ENCODE measurements around the gene HMGCR.

HMGCR gene

DNA sequence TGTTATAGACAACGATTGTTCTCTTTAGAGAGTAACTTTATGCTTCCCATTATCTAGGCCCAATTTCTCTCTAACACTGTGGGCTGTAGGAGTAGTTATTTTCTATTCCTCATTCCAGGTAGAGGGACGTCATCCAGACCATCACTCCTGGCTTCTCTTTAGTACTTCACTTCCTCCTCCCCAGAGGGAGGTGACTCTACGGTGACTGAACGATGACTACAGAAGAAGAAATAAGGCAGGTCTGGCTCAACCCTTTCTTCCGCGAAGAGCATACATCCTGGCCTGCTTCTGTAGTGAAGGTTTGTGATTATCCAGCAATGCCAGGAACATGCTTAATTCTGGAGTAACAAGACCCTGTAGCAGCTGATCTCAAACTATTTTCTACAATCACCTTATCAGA is 50.8 kb downstream of the HMGCR start:
- Histone ChIP-seq H3K36me3 (ENCODE audit: control insufficient read depth, low read length) (peaks cover 14% of the 10 kb centered on the region), H3K79me2 (ENCODE audit: control insufficient read depth, low read length) (no peaks in the 10 kb centered on the region), H3K4me1 (ENCODE audit: control insufficient read depth, low read length) (no peaks in the 10 kb centered on the region), H3K9me3 (ENCODE audit: control insufficient read depth, insufficient read depth, low read length) (no peaks in the 10 kb centered on the region), H3K27ac (ENCODE audit: low read depth, low read length) (no peak overlapping the region), H4K20me1 (ENCODE audit: control insufficient read depth, insufficient read depth, low read depth, low read length) (no peaks in the 10 kb centered on the region), H3K4me2 (ENCODE audit: low read length) (no peak overlapping the region), H3K4me3 (ENCODE audit: low read length) (no peak overlapping the region), H3K27me3 (ENCODE audit: control insufficient read depth, low read length) (no peaks in the 10 kb centered on the region), H3F3A (ENCODE audit: control insufficient read depth, insufficient read depth) (no peaks in the 10 kb centered on the region), H3K9me2 (replicated peaks; ENCODE audit: control insufficient read depth, low read length) (no peaks in the 10 kb centered on the region)
- TF ChIP-seq, protein P1, sequence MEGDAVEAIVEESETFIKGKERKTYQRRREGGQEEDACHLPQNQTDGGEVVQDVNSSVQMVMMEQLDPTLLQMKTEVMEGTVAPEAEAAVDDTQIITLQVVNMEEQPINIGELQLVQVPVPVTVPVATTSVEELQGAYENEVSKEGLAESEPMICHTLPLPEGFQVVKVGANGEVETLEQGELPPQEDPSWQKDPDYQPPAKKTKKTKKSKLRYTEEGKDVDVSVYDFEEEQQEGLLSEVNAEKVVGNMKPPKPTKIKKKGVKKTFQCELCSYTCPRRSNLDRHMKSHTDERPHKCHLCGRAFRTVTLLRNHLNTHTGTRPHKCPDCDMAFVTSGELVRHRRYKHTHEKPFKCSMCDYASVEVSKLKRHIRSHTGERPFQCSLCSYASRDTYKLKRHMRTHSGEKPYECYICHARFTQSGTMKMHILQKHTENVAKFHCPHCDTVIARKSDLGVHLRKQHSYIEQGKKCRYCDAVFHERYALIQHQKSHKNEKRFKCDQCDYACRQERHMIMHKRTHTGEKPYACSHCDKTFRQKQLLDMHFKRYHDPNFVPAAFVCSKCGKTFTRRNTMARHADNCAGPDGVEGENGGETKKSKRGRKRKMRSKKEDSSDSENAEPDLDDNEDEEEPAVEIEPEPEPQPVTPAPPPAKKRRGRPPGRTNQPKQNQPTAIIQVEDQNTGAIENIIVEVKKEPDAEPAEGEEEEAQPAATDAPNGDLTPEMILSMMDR (IDR thresholded peaks at IDR 0.05; ENCODE audit: low read depth, low read length, poor library complexity, severe bottlenecking) = no peak
- TF ChIP-seq EZH2phosphoT487 (IDR thresholded peaks at IDR 0.05; ENCODE audit: borderline replicate concordance, low read length) = no peak

GRCh38 chr5:75389430-75389829 is 52.4 kb downstream of the HMGCR start:
- Histone ChIP-seq H3K27me3 (ENCODE audit: control insufficient read depth, low read length) (no peaks in the 10 kb centered on the region), H3K9me3 (ENCODE audit: control insufficient read depth, insufficient read depth, low read length) (no peaks in the 10 kb centered on the region), H3K4me1 (ENCODE audit: control insufficient read depth, low read length) (no peaks in the 10 kb centered on the region), H3K4me2 (ENCODE audit: low read length) (no peak overlapping the region), H3K36me3 (ENCODE audit: control insufficient read depth, low read length) (peaks cover 7% of the 10 kb centered on the region), H3K27ac (ENCODE audit: low read depth, low read length) (no peak overlapping the region), H4K20me1 (ENCODE audit: control insufficient read depth, insufficient read depth, low read depth, low read length) (no peaks in the 10 kb centered on the region), H3K4me3 (ENCODE audit: low read length) (no peak overlapping the region), H3F3A (ENCODE audit: control insufficient read depth, insufficient read depth) (no peaks in the 10 kb centered on the region), H3K9me2 (replicated peaks; ENCODE audit: control insufficient read depth, low read length) (no peaks in the 10 kb centered on the region), H3K79me2 (ENCODE audit: control insufficient read depth, low read length) (no peaks in the 10 kb centered on the region)
- no peak for TF ChIP-seq EZH2phosphoT487 (IDR thresholded peaks at IDR 0.05; ENCODE audit: borderline replicate concordance, low read length)

- no peaks in the 10 kb centered on the region for H3K27me3 ChIP-seq (ENCODE audit: control insufficient read depth, low read length)
- no peak overlapping the region for H3K4me2 ChIP-seq (ENCODE audit: low read length)
- no peaks in the 10 kb centered on the region for H4K20me1 ChIP-seq (ENCODE audit: control insufficient read depth, insufficient read depth, low read depth, low read length)
These were observed 58.3 kb downstream of the HMGCR start for GRCh38 chr5:75395277-75395676.

GRCh38 chr5:75405296-75405695 is 68.3 kb downstream of the HMGCR start:
- no peaks in the 10 kb centered on the region for H3K9me2 ChIP-seq (replicated peaks; ENCODE audit: control insufficient read depth, low read length)
- H3K79me2 ChIP-seq (ENCODE audit: control insufficient read depth, low read length) = no peaks in the 10 kb centered on the region
- H3K9me3 ChIP-seq (ENCODE audit: control insufficient read depth, insufficient read depth, low read length) = no peaks in the 10 kb centered on the region
- H3K36me3 ChIP-seq (ENCODE audit: control insufficient read depth, low read length) = no peaks in the 10 kb centered on the region
- no peaks in the 10 kb centered on the region for H3K27me3 ChIP-seq (ENCODE audit: control insufficient read depth, low read length)
- no peak for TF ChIP-seq EZH2phosphoT487 (IDR thresholded peaks at IDR 0.05; ENCODE audit: borderline replicate concordance, low read length)
- TF ChIP-seq, protein P1 (IDR thresholded peaks at IDR 0.05; ENCODE audit: low read depth, low read length, poor library complexity, severe bottlenecking) = no peak
- H3K27ac ChIP-seq (ENCODE audit: low read depth, low read length) = no peak overlapping the region
- H3K4me1 ChIP-seq (ENCODE audit: control insufficient read depth, low read length) = no peaks in the 10 kb centered on the region
- no peaks in the 10 kb centered on the region for H3F3A ChIP-seq (ENCODE audit: control insufficient read depth, insufficient read depth)
- H4K20me1 ChIP-seq (ENCODE audit: control insufficient read depth, insufficient read depth, low read depth, low read length) = no peaks in the 10 kb centered on the region
- no peak overlapping the region for H3K4me2 ChIP-seq (ENCODE audit: low read length)
- H3K4me3 ChIP-seq (ENCODE audit: low read length) = no peak overlapping the region

More at GRCh38 chr5:75395277-75395676, 58.3 kb downstream of the HMGCR start:
- no peaks in the 10 kb centered on the region for H3K9me3 ChIP-seq (ENCODE audit: control insufficient read depth, insufficient read depth, low read length)
- H3K27ac ChIP-seq (ENCODE audit: low read depth, low read length) = no peak overlapping the region
- H3K4me1 ChIP-seq (ENCODE audit: control insufficient read depth, low read length) = no peaks in the 10 kb centered on the region
- H3K79me2 ChIP-seq (ENCODE audit: control insufficient read depth, low read length) = no peaks in the 10 kb centered on the region
- no peak overlapping the region for H3K4me3 ChIP-seq (ENCODE audit: low read length)
- peaks cover 4% of the 10 kb centered on the region; the same call in 1 of the 2 replicates for H3K36me3 ChIP-seq (ENCODE audit: control insufficient read depth, low read length)
- H3F3A ChIP-seq (ENCODE audit: control insufficient read depth, insufficient read depth) = no peaks in the 10 kb centered on the region
- TF ChIP-seq EZH2phosphoT487 (IDR thresholded peaks at IDR 0.05; ENCODE audit: borderline replicate concordance, low read length) = no peak
- TF ChIP-seq, protein P1 (IDR thresholded peaks at IDR 0.05; ENCODE audit: low read depth, low read length, poor library complexity, severe bottlenecking) = no peak
- no peaks in the 10 kb centered on the region for H3K9me2 ChIP-seq (replicated peaks; ENCODE audit: control insufficient read depth, low read length)

Measured in DOHH2 (cell line).